ENCODE data around the gene LRRC4C.

DNA sequence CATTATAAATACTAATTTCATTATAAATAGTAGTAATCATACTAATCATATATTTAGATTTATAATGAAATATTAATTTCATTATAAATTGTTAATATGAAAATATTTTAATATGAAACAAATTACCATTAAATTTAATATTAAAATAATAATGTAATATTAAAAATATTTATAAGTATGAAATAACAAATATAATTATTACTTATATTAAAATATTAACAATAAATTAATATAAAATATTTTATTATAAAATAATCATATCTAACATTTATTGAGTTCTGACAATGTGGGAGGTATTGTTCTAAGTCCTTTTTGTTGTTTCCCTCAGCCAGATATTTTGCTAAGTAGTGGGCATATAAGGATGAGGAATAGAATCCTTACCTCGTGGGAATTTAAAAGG lies 1341.4 kb downstream of the LRRC4C start:
- TF ChIP-seq POLR2A (IDR thresholded peaks at IDR 0.05) = no peak
- TF ChIP-seq, protein P1, sequence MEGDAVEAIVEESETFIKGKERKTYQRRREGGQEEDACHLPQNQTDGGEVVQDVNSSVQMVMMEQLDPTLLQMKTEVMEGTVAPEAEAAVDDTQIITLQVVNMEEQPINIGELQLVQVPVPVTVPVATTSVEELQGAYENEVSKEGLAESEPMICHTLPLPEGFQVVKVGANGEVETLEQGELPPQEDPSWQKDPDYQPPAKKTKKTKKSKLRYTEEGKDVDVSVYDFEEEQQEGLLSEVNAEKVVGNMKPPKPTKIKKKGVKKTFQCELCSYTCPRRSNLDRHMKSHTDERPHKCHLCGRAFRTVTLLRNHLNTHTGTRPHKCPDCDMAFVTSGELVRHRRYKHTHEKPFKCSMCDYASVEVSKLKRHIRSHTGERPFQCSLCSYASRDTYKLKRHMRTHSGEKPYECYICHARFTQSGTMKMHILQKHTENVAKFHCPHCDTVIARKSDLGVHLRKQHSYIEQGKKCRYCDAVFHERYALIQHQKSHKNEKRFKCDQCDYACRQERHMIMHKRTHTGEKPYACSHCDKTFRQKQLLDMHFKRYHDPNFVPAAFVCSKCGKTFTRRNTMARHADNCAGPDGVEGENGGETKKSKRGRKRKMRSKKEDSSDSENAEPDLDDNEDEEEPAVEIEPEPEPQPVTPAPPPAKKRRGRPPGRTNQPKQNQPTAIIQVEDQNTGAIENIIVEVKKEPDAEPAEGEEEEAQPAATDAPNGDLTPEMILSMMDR (IDR thresholded peaks at IDR 0.05) = no peak
